ENCODE data around the gene NCKAP5.

The NCKAP5 gene

GRCh38 chr2:133371286-133371685 is 197.0 kb downstream of the NCKAP5 start:
- no peak for DNase-seq

- no peak for DNase-seq
Measured at GRCh38 chr2:133369901-133370658, 198.2 kb downstream of the NCKAP5 start.

- DNase-seq: no peak
Measured at GRCh38 chr2:133365117-133365516, 203.1 kb downstream of the NCKAP5 start.

- no peak for DNase-seq
Measured at GRCh38 chr2:133364636-133365035, 203.6 kb downstream of the NCKAP5 start.

- DNase-seq: no peak
Measured at GRCh38 chr2:133363884-133364283, 204.4 kb downstream of the NCKAP5 start.

GRCh38 chr2:133362061-133362476 is 206.2 kb downstream of the NCKAP5 start:
- no peak for DNase-seq

GRCh38 chr2:133360882-133361281 is 207.4 kb downstream of the NCKAP5 start:
- DNase-seq: no peak

GRCh38 chr2:133360190-133360589 is 208.1 kb downstream of the NCKAP5 start:
- no peak for DNase-seq

- DNase-seq: no peak
Measured at GRCh38 chr2:133352719-133353118, 215.5 kb downstream of the NCKAP5 start.

GRCh38 chr2:133346654-133347053 is 221.6 kb downstream of the NCKAP5 start:
- no peak for DNase-seq

GRCh38 chr2:133345638-133346037 is 222.6 kb downstream of the NCKAP5 start:
- no peak for DNase-seq

GRCh38 chr2:133344849-133345248 is 223.4 kb downstream of the NCKAP5 start:
- peak; percentile 5 for DNase-seq

- no peak for DNase-seq
Measured at GRCh38 chr2:133343018-133343352, 225.3 kb downstream of the NCKAP5 start.

- no peak for DNase-seq
Measured at GRCh38 chr2:133342286-133343017, 225.8 kb downstream of the NCKAP5 start.

- no peak for DNase-seq
Measured at GRCh38 chr2:133341575-133341974, 226.7 kb downstream of the NCKAP5 start.

GRCh38 chr2:133338224-133338623 is 230.0 kb downstream of the NCKAP5 start:
- DNase-seq: no peak

- DNase-seq: no peak
Measured at GRCh38 chr2:133334923-133335322, 233.3 kb downstream of the NCKAP5 start.

GRCh38 chr2:133333181-133333580 is 235.1 kb downstream of the NCKAP5 start:
- no peak for DNase-seq

- peak; percentile 11 for DNase-seq
Measured at GRCh38 chr2:133331436-133331835, 236.8 kb downstream of the NCKAP5 start.

- DNase-seq: no peak
Measured at GRCh38 chr2:133326652-133327397, 241.4 kb downstream of the NCKAP5 start.

GRCh38 chr2:133324150-133324561 is 244.1 kb downstream of the NCKAP5 start:
- no peak for DNase-seq

- no peak for DNase-seq
Measured at GRCh38 chr2:133322909-133323308, 245.4 kb downstream of the NCKAP5 start.

GRCh38 chr2:133317178-133317577 is 251.1 kb downstream of the NCKAP5 start:
- DNase-seq: no peak

GRCh38 chr2:133316557-133316956 is 251.7 kb downstream of the NCKAP5 start:
- no peak for DNase-seq

Measured in NCI-H345 (cell line).